NOMO-1 (cell line): Measurements from ENCODE around the gene RABGAP1.

Experiments
- DNase-seq, 2 experiments: peaks; one replicate each; lab custom pipeline; 2025; ENCODE audit not compliant: unreplicated experiment in 2 of 2; lab: John Stamatoyannopoulos, UW

RABGAP1 gene

GRCh38 chr9:122944960-122945888 is 4.4 kb downstream of the RABGAP1 start:
- DNase-seq: no peak

- no peak for DNase-seq
Measured at GRCh38 chr9:122946461-122947005, 5.7 kb downstream of the RABGAP1 start.

- DNase-seq: no peak
Measured at GRCh38 chr9:122948313-122948712, 7.5 kb downstream of the RABGAP1 start.

- DNase-seq: no peak
Measured at GRCh38 chr9:122949696-122950095, 8.9 kb downstream of the RABGAP1 start.

- no peak for DNase-seq
Measured at GRCh38 chr9:122950263-122950662, 9.4 kb downstream of the RABGAP1 start.

- no peak for DNase-seq
Measured at GRCh38 chr9:122951056-122951455, 10.2 kb downstream of the RABGAP1 start.

GRCh38 chr9:122954253-122954691 is 13.5 kb downstream of the RABGAP1 start:
- DNase-seq: no peak

- no peak for DNase-seq
Measured at GRCh38 chr9:122955961-122956360, 15.1 kb downstream of the RABGAP1 start.

- no peak for DNase-seq
Measured at GRCh38 chr9:122961139-122961538, 20.3 kb downstream of the RABGAP1 start.

- DNase-seq: no peak
Measured at GRCh38 chr9:122975196-122975595, 34.4 kb downstream of the RABGAP1 start.

GRCh38 chr9:122978601-122979000 is 37.8 kb downstream of the RABGAP1 start:
- DNase-seq: no peak

- DNase-seq: no peak
Measured at GRCh38 chr9:122986010-122986409, 45.2 kb downstream of the RABGAP1 start.

GRCh38 chr9:122988141-122988540 is 47.3 kb downstream of the RABGAP1 start:
- DNase-seq: no peak

GRCh38 chr9:122988920-122989621 is 48.3 kb downstream of the RABGAP1 start:
- DNase-seq: no peak

GRCh38 chr9:122991370-122991830 is 50.6 kb downstream of the RABGAP1 start:
- peak in 1 of 2 experiments; percentile 40 for DNase-seq

GRCh38 chr9:122996586-122996985 is 55.8 kb downstream of the RABGAP1 start:
- DNase-seq: no peak

- DNase-seq: no peak
Measured at GRCh38 chr9:122998448-122998847, 57.6 kb downstream of the RABGAP1 start.

- DNase-seq: no peak
Measured at GRCh38 chr9:123000371-123001068, 59.7 kb downstream of the RABGAP1 start.

GRCh38 chr9:123002754-123003153 is 61.9 kb downstream of the RABGAP1 start:
- no peak for DNase-seq

- DNase-seq: no peak
Measured at GRCh38 chr9:123003466-123003865, 62.6 kb downstream of the RABGAP1 start.

- DNase-seq: no peak
Measured at GRCh38 chr9:123005964-123006363, 65.1 kb downstream of the RABGAP1 start.
